HEK293T (cell line): ENCODE data around the gene ZNF133.
"Not testable (repeated sequence)": the region's sequence is repeated elsewhere in the genome, so short reads cannot be mapped to it uniquely, and the experiment has no call there.

ENCODE experiments used
- FOXA1 ChIP-seq: fragments of 450-650 bp; IDR thresholded peaks from 2 replicates; pipeline ENCODE4 v1.6.1; 2016; ENCODE audit warnings: mild to moderate bottlenecking
- HDGF ChIP-seq: fragments of 450-650 bp; IDR thresholded peaks from 2 replicates; pipeline ENCODE4 v1.6.1; 2017; ENCODE audit warnings: antibody characterized with exemption, borderline replicate concordance
- LEF1 ChIP-seq: fragments of 450-650 bp; IDR thresholded peaks from 2 replicates; pipeline ENCODE4 v1.6.1; 2017; ENCODE audit warnings: mild to moderate bottlenecking, borderline replicate concordance
- NFRKB ChIP-seq: fragments of 450-650 bp; IDR thresholded peaks from 2 replicates; pipeline ENCODE4 v1.6.1; 2016; ENCODE audit warnings: mild to moderate bottlenecking, moderate library complexity
- SP1 ChIP-seq: fragments of 450-650 bp; IDR thresholded peaks from 2 replicates; pipeline ENCODE4 v1.6.1; 2017
- TARDBP ChIP-seq: fragments of 450-650 bp; IDR thresholded peaks from 2 replicates; pipeline ENCODE4 v1.6.1; 2016

DNA sequence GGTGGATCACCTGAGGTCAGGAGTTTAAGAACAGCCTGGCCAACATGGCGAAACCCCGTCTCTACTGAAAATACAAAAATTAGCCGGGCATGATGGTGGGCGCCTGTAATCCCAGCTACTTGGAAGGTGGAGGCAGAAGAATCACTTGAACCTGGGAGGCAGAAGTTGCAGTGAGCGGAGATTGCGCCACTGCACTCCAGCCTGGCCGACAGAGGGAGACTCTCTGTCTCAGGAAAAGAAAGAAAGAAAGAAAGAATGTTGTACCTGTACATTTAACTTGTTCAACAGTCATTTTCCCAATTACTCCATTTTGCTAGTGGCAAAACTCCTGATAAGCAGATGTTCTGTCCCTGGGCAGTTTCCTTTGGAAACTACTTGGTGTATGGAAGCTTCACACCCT lies 12.4 kb upstream of the ZNF133 start:
- not testable (repeated sequence) for TF ChIP-seq FOXA1, TARDBP, SP1, HDGF, LEF1, NFRKB
